ENCODE results near the gene PHRF1.
A peak's percentile ranks its signal among the peaks of the same experiment; 100 is the strongest.

PHRF1 gene, protein sequence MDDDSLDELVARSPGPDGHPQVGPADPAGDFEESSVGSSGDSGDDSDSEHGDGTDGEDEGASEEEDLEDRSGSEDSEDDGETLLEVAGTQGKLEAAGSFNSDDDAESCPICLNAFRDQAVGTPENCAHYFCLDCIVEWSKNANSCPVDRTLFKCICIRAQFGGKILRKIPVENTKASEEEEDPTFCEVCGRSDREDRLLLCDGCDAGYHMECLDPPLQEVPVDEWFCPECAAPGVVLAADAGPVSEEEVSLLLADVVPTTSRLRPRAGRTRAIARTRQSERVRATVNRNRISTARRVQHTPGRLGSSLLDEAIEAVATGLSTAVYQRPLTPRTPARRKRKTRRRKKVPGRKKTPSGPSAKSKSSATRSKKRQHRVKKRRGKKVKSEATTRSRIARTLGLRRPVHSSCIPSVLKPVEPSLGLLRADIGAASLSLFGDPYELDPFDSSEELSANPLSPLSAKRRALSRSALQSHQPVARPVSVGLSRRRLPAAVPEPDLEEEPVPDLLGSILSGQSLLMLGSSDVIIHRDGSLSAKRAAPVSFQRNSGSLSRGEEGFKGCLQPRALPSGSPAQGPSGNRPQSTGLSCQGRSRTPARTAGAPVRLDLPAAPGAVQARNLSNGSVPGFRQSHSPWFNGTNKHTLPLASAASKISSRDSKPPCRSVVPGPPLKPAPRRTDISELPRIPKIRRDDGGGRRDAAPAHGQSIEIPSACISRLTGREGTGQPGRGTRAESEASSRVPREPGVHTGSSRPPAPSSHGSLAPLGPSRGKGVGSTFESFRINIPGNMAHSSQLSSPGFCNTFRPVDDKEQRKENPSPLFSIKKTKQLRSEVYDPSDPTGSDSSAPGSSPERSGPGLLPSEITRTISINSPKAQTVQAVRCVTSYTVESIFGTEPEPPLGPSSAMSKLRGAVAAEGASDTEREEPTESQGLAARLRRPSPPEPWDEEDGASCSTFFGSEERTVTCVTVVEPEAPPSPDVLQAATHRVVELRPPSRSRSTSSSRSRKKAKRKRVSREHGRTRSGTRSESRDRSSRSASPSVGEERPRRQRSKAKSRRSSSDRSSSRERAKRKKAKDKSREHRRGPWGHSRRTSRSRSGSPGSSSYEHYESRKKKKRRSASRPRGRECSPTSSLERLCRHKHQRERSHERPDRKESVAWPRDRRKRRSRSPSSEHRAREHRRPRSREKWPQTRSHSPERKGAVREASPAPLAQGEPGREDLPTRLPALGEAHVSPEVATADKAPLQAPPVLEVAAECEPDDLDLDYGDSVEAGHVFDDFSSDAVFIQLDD (N-terminal part only)

DNA sequence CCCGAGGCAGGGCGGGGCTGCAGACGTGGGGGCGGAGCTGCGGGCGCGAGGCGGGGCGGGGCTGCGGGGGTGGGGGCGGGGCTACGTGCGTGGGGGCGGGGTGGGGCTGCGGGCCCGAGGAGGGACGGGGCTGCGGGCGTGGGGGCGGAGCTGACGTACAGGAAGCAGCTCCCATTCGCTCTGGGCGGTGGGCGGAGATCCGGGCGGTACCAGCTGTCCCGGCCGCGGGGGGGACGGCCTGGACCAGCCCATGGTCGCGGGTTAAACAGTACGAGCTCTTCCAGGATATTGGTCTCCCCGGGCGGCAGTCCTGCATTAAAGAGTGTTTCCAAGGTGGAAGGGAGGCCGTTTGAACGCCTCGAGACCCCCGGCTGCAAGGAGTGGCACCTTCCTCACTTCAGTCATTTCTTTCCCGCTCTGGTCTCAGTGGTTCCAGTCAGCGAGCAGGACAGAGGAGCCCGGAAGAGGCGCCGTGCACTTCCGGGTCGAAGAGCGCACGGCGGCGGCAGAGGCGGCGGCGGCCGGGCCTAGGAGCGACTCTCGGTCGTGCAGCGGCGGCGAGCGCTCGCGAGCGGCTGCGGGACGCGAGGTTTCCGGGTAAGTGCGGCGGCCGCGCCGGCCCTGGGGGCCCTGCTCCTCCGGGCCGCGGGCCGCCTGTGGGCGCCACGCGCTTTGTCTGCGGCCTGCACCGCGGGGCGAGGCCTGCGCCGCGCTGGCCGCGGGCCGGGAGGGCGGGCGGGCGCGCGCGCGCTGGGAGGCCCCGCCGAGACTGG lies at the start of gene PHRF1:
Gene PHRF1, plus strand, starts transcription at position 475 of the 773 bp plus-strand sequence. CDS start 5,043 bp downstream, outside the sequence.
- DNase-seq, result peak; percentile 96

- DNase-seq, result no peak
These were observed 48.0 kb upstream of the PHRF1 start for GRCh38 chr11:528166-528814.

GRCh38 chr11:528815-529727 lies 47.2 kb upstream of the PHRF1 start:
- DNase-seq, result no peak

- no peak for DNase-seq
These were observed 46.4 kb upstream of the PHRF1 start for GRCh38 chr11:529728-530411.

GRCh38 chr11:530960-531831 lies 45.1 kb upstream of the PHRF1 start:
- no peak for DNase-seq

DNA sequence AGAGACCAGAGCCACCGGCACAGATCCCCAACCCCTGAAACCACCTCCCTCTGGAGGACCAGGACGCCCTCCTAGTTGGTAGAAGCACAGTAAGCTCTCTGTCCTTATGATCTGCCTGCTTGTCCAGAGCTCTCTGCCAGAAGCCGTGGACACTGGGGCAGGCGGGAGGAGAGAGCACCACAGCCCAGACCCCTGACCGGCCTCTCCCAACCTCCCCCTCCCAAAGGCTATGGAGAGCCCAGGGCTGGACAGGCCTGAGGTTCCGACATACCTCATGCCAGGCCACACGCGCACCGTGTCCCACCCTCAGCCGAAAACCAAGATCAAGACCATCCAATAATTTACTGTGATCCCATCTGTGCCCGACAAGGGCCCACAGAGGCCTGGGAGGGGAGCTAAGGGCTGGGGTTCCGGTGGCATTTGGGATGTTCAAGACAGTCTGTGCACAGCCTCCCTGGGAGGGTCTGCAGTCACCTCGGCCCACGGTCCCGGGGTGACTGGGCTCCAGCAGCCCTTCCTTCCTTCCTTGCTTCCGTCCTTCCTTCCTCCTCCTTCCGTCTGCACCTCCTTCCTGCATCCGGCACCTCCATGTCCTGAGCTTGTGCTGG lies 44.2 kb upstream of the PHRF1 start:
- no peak for DNase-seq

DNA sequence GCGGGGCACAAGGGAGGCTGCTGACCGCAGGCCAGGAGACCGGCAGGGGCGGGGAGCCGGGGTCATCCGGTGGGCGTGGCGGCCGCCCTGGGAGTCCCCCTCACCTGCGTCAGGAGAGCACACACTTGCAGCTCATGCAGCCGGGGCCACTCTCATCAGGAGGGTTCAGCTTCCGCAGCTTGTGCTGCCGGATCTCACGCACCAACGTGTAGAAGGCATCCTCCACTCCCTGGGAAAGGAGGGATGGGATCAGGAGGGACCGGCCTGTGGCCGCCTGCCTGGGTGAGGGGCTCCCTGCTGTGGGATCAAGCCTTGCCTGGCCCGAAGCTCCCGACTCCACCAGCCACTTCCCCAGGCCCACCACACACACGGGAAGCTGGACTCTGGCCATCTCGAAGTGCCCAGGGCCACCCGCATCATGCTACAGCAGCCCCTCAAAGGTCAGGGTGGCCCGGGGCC lies 43.7 kb upstream of the PHRF1 start:
- DNase-seq, result no peak

GRCh38 chr11:532986-533585 lies 43.2 kb upstream of the PHRF1 start:
- DNase-seq, result no peak

DNA sequence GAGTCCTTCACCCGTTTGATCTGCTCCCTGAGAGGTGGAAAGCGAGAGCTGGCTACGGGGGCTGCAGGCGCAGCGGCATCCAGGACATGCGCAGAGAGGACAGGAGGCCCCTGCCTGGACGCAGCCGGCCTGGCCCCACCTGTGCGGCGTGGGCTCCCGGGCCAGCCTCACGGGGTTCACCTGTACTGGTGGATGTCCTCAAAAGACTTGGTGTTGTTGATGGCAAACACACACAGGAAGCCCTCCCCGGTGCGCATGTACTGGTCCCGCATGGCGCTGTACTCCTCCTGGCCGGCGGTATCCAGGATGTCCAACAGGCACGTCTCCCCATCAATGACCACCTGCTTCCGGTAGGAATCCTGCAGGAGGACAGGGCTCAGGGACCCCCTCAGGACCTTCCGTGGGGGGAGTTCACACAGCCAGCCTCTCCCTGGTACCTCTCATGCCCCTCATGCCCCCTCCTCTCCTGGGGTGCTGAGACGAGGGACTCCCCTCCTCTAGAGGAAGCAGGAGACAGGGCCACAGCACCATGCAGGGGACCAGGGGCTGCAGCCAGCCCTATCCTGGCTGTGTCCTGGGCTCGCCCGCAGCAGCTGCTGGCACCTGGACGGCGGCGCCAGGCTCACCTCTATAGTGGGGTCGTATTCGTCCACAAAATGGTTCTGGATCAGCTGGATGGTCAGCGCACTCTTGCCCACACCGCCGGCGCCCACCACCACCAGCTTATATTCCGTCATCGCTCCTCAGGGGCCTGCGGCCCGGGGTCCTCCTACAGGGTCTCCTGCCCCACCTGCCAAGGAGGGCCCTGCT lies 42.5 kb upstream of the PHRF1 start:
- DNase-seq, result no peak

- no peak for DNase-seq
These were observed 41.7 kb upstream of the PHRF1 start for GRCh38 chr11:534396-535209.

- no peak for DNase-seq
These were observed 41.1 kb upstream of the PHRF1 start for GRCh38 chr11:535210-535518.

DNA sequence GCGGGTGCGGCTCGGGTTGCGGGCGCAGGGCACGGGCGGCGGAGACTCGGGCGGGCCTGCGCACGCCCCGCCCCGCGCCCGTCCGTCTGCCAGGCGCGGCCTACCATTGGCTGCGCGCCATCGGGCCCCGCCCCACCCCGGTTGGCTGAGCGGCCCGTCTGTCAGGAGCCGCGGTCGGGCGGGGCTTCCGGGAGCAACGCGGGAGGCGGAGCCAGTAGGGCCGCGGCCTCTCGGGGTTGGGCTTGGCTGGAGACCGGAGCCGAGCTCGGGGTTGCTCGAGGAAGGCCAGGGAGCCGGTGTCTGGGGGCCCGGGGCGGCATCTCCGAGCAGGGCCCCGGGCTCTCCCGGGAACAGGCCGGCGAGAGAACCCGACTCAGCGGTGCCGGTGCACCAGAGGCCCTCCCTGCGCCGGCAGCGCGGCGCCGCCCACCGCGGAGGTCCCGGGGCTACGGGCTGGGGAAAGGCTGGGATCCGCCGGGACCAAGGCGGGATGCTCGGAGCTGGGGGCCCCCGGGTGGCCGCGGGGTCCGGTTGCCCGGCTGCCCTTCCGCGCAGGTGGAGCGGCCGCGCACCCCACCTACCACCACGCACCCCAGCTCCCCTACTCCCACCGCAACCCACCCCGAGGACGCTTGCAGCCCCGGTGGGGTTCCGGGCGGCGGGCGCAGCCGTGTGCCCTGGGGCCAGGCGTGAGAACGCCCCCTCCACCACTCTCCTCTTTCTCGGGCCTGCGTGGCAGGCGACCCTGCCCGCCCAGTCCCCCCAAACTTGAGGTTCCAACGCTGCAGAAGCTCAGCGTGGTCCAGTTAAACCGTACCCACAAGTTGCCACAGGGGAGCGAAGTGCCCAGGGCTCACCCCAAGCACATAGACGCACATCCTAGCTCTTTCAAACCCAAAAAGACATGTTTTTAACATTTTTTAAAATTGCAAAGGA lies 40.5 kb upstream of the PHRF1 start, which contains the start of gene HRAS:
Gene HRAS, minus strand, starts transcription at position 58 of the 936 bp plus-strand sequence.
- peak; percentile 94 for DNase-seq

DNA sequence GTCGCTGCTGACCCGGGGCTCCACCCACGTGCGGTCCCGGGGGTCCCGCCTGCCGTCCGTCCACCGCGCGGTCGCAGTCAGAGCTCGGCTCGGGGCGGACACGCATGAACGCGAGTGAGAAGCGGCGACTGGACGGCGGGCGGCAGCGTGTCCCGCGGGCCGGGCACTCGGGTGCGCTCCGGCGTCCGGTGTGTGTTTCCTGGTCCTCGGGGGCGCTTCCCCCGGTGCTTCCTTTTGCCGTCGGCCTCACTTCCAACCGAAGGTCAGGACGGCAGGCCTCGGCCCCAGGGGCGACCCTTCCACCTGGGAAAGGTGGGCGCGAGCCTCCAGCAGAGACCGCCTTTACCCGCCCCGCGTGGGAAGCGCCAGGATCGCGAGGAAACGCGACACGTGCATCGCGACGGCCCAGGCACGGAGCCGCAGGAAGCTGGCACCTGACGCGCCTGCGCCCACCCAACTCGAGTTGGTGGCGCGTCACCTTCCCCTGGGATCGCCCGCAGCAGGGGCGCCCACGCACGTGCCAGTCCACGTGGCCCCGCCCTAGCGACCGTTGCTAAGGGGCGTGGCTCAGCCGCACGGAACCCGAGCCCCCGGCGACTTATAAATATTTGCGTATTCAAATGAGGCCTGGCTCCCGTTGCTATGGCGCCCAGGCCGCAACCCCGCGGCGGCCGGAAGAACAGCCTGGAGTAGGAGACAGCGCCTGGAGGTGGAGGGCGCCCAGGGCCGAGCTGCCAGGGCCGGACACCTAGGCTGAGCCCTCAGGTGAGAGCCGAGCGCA lies 39.2 kb upstream of the PHRF1 start, which contains the start of gene LRRC56:
Gene LRRC56, plus strand, starts transcription at position 687 of the 781 bp plus-strand sequence. CDS start 3,158 bp downstream, outside the sequence.
- DNase-seq, result peak; percentile 79
